ENCODE results near the gene PARP16.

The PARP16 gene

GRCh38 chr15:65211482-65211982, 75.2 kb downstream of the PARP16 start:
- Histone ChIP-seq H3K9ac (ENCODE audit: low read length) (no peak overlapping the region), H3K27me3 (ENCODE audit: insufficient read depth, low read length) (no peaks in the 10 kb centered on the region), H3F3A (ENCODE audit: insufficient read depth, low read length) (no peaks in the 10 kb centered on the region), H3K27ac (ENCODE audit: low read depth, low read length, poor library complexity, severe bottlenecking) (no peak overlapping the region), H2AFZ (ENCODE audit: low read length) (no peak overlapping the region), H3K4me1 (ENCODE audit: insufficient read depth, low read length, severe bottlenecking) (peaks cover 12% of the 10 kb centered on the region), H3K9me2 (ENCODE audit: low read depth, low read length) (no peaks in the 10 kb centered on the region), H3K79me2 (ENCODE audit: insufficient read depth, low read length) (no peaks in the 10 kb centered on the region), H3K36me3 (ENCODE audit: insufficient read depth, low read length) (no peaks in the 10 kb centered on the region), H3K9me3 (ENCODE audit: low read length) (no peaks in the 10 kb centered on the region), H3K4me2 (ENCODE audit: low read length) (no peak overlapping the region; the same call in 1 of the 2 replicates), H3K4me3 (ENCODE audit: low read depth, low read length, poor library complexity, severe bottlenecking) (no peak overlapping the region), H4K20me1 (ENCODE audit: insufficient read depth, low read length) (no peaks in the 10 kb centered on the region)
- TF ChIP-seq CTCF (IDR thresholded peaks at IDR 0.05; ENCODE audit: low read length), result no peak
- no peak for TF ChIP-seq EZH2 (IDR thresholded peaks at IDR 0.05; ENCODE audit: borderline replicate concordance, low read length)

GRCh38 chr15:65210770-65211481, 75.8 kb downstream of the PARP16 start, which contains the start of gene CILP:
TSS of gene CILP (minus strand) at chr15:65211473. CDS start at chr15:65209755, 1,718 bp downstream.
- no peaks in the 10 kb centered on the region for H3K79me2 ChIP-seq (ENCODE audit: insufficient read depth, low read length)
- no peaks in the 10 kb centered on the region for H3K9me3 ChIP-seq (ENCODE audit: low read length)
- no peak within 1 kb of the TSS for H3K27ac ChIP-seq (ENCODE audit: low read depth, low read length, poor library complexity, severe bottlenecking)
- H3K9ac ChIP-seq (ENCODE audit: low read length), result no peak within 1 kb of the TSS
- no peaks in the 10 kb centered on the region for H3K27me3 ChIP-seq (ENCODE audit: insufficient read depth, low read length)
- H4K20me1 ChIP-seq (ENCODE audit: insufficient read depth, low read length), result no peaks in the 10 kb centered on the region
- no peaks in the 10 kb centered on the region for H3K9me2 ChIP-seq (ENCODE audit: low read depth, low read length)
- TF ChIP-seq EZH2 (IDR thresholded peaks at IDR 0.05; ENCODE audit: borderline replicate concordance, low read length) (no peak), CTCF (IDR thresholded peaks at IDR 0.05; ENCODE audit: low read length) (no peak)
- H3K4me2 ChIP-seq (ENCODE audit: low read length), result no peak within 1 kb of the TSS; the same call in 1 of the 2 replicates
- H3K36me3 ChIP-seq (ENCODE audit: insufficient read depth, low read length), result no peaks in the 10 kb centered on the region
- peaks cover 12% of the 10 kb centered on the region for H3K4me1 ChIP-seq (ENCODE audit: insufficient read depth, low read length, severe bottlenecking)
- H3F3A ChIP-seq (ENCODE audit: insufficient read depth, low read length), result no peaks in the 10 kb centered on the region
- no peak within 1 kb of the TSS for H2AFZ ChIP-seq (ENCODE audit: low read length)
- H3K4me3 ChIP-seq (ENCODE audit: low read depth, low read length, poor library complexity, severe bottlenecking), result no peak within 1 kb of the TSS

- H3K4me3 ChIP-seq (ENCODE audit: low read depth, low read length, poor library complexity, severe bottlenecking), result no peak overlapping the region
- H3K36me3 ChIP-seq (ENCODE audit: insufficient read depth, low read length), result no peaks in the 10 kb centered on the region
- H3K9me3 ChIP-seq (ENCODE audit: low read length), result no peaks in the 10 kb centered on the region
- no peak overlapping the region for H3K27ac ChIP-seq (ENCODE audit: low read depth, low read length, poor library complexity, severe bottlenecking)
- no peak overlapping the region for H3K9ac ChIP-seq (ENCODE audit: low read length)
- H3K79me2 ChIP-seq (ENCODE audit: insufficient read depth, low read length), result no peaks in the 10 kb centered on the region
- no peaks in the 10 kb centered on the region for H3K9me2 ChIP-seq (ENCODE audit: low read depth, low read length)
- H3F3A ChIP-seq (ENCODE audit: insufficient read depth, low read length), result no peaks in the 10 kb centered on the region
- no peaks in the 10 kb centered on the region for H4K20me1 ChIP-seq (ENCODE audit: insufficient read depth, low read length)
- H2AFZ ChIP-seq (ENCODE audit: low read length), result no peak overlapping the region
- TF ChIP-seq EZH2 (IDR thresholded peaks at IDR 0.05; ENCODE audit: borderline replicate concordance, low read length), result no peak
- TF ChIP-seq CTCF (IDR thresholded peaks at IDR 0.05; ENCODE audit: low read length), result no peak
- H3K27me3 ChIP-seq (ENCODE audit: insufficient read depth, low read length), result 0 out of 2 replicates have a peak, but pooled peaks cover 1% of the 10 kb centered on the region
- H3K4me2 ChIP-seq (ENCODE audit: low read length), result no peak overlapping the region
- H3K4me1 ChIP-seq (ENCODE audit: insufficient read depth, low read length, severe bottlenecking), result peaks cover 12% of the 10 kb centered on the region
These were observed 76.7 kb downstream of the PARP16 start for GRCh38 chr15:65209701-65210643.
